Upper lobe of left lung (tissue), 6 donors: ENCODE results near the gene KRTAP4-12. TPM values are rescaled to one million over a fixed set of nuclear protein-coding genes. Genes with fewer than 3 reads are reported as not detected.
"Not testable (repeated sequence)": the region's sequence is repeated elsewhere in the genome, so short reads cannot be mapped to it uniquely, and the experiment has no call there.

ENCODE experiments used
- ATAC-seq, 2 donors: fragments of 200-7000 bp; cut with Tn5 transposase; one replicate each; pipeline ENCODE4 v1.9.1; 2022; ENCODE audit warnings: mild to moderate bottlenecking in 2 of 2, moderate library complexity in 2 of 2; ENCODE audit not compliant: low FRiP score in 2 of 2
- DNase-seq, 2 donors: peaks; one replicate each; pipeline ENCODE4 v3.0.0-alpha.2; 2019 to 2020
- H3K27ac ChIP-seq, 4 donors: fragments of 200-600 bp; sonication (generic); one replicate each; pipeline ENCODE4 v1.5.1; 2016 to 2019
- H3K27me3 ChIP-seq, 4 donors: fragments of 200-600 bp; sonication (generic); one replicate each; pipeline ENCODE4 v1.5.1; 2017 to 2019
- H3K36me3 ChIP-seq, 4 donors: fragments of 200-600 bp; sonication (generic); one replicate each; pipeline ENCODE4 v1.5.1; 2016 to 2019
- H3K4me1 ChIP-seq, 4 donors: fragments of 200-600 bp; sonication (generic); one replicate each; pipeline ENCODE4 v1.5.1; 2018 to 2019
- H3K4me3 ChIP-seq, 4 donors: fragments of 200-600 bp; sonication (generic); one replicate each; pipeline ENCODE4 v1.5.1; 2017 to 2019; ENCODE audit warnings: mild to moderate bottlenecking in 2 of 4, moderate library complexity in 1 of 4
- H3K9me3 ChIP-seq, 4 donors: fragments of 200-600 bp; sonication (generic); one replicate each; pipeline ENCODE4 v1.5.1; 2018 to 2019
- CTCF ChIP-seq, 6 experiments: fragments of 450-650 bp in 4 of 6; fragments of 200-600 bp in 2 of 6; sonication (generic) in 2 of 6; IDR thresholded peaks; one replicate each; pipeline ENCODE4 v1.5.1; 2016 to 2019; ENCODE audit warnings: antibody characterized with exemption in 6 of 6
- EP300 ChIP-seq, 4 donors: sonication (generic); formaldehyde crosslinking; IDR thresholded peaks; one replicate each; pipeline ENCODE4 v1.5.1; 2017; ENCODE audit warnings: antibody characterized with exemption in 4 of 4, control low read depth in 2 of 4
- POLR2A ChIP-seq, 4 donors: fragments of 450-650 bp; IDR thresholded peaks; one replicate each; pipeline ENCODE4 v1.5.1; 2016 to 2017; ENCODE audit warnings: antibody characterized with exemption in 4 of 4, mild to moderate bottlenecking in 2 of 4
- POLR2AphosphoS5 ChIP-seq, 2 donors: sonication (generic); formaldehyde crosslinking; IDR thresholded peaks; one replicate each; pipeline ENCODE4 v1.5.1; 2017; ENCODE audit warnings: antibody characterized with exemption in 2 of 2
- WGBS, 2 donors: methylation state at CpG; one replicate each; pipeline ENCODE4 v1.1.5; 2017 to 2018; 5-methylcytosine and 5-hydroxymethylcytosine counted together
- total RNA-seq, 6 donors: library from RNA; depleted of rRNA in 4 of 6; stranded (reverse); fragments of >200 nt in 4 of 6; gene quantifications; one replicate each; pipeline versions ENCODE4 v1.1.0 to v1.2.1, GENCODE V29; 2016 to 2021
- donor health status: DM: no; HTN: no; CAD: no; lungs with moderate emphysema.
- donor health status: DM: no; HTN: yes; CAD: no; lungs with severe emphysema.

KRTAP4-12 gene
- not detected for total RNA-seq

- not testable (repeated sequence) for H3K27ac ChIP-seq, H3K4me3 ChIP-seq, H3K9me3 ChIP-seq, H3K36me3 ChIP-seq, DNase-seq, ATAC-seq, H3K4me1 ChIP-seq, H3K27me3 ChIP-seq
- WGBS, 2 donors: 78 to 83% methylated on average over 2 to 3 of the region's 3 CpGs
These were observed at the start of gene KRTAP4-12 for GRCh38 chr17:41123991-41124371. KRTAP4-12 (minus strand) TSS chr17:41124182; CDS start chr17:41124122, 60 bp downstream.

GRCh38 chr17:41171886-41172285, 47.9 kb upstream of the KRTAP4-12 start:
- Histone ChIP-seq H3K27me3 (no peaks in the 10 kb centered on the region), H3K4me3 (no peak overlapping the region), H3K27ac (no peak overlapping the region), H3K9me3 (no peaks in the 10 kb centered on the region), H3K36me3 (no peaks in the 10 kb centered on the region), H3K4me1 (no peaks in the 10 kb centered on the region)
- WGBS, 2 donors: 68 to 83% methylated on average over 2 of the region's 2 CpGs
- ATAC-seq (no peak), DNase-seq (no peak)
- TF ChIP-seq POLR2AphosphoS5 (IDR thresholded peaks at IDR 0.05) (no peak), EP300 (IDR thresholded peaks at IDR 0.05) (no peak), CTCF (IDR thresholded peaks at IDR 0.05) (no peak), POLR2A (IDR thresholded peaks at IDR 0.05) (no peak)

GRCh38 chr17:41168121-41168520, 44.1 kb upstream of the KRTAP4-12 start, which contains the start of gene KRTAP4-3:
KRTAP4-3 (minus strand) TSS chr17:41168221; CDS start chr17:41168172, 49 bp downstream.
- WGBS, 2 donors: 68 to 80% methylated on average over 1 of the region's 1 CpG
- H3K4me1 ChIP-seq: no peaks in the 10 kb centered on the region
- no peak within 1 kb of the TSS for H3K27ac ChIP-seq
- no peak for TF ChIP-seq CTCF (IDR thresholded peaks at IDR 0.05)
- TF ChIP-seq EP300 (IDR thresholded peaks at IDR 0.05): no peak
- no peak for TF ChIP-seq POLR2AphosphoS5 (IDR thresholded peaks at IDR 0.05)
- no peak for TF ChIP-seq POLR2A (IDR thresholded peaks at IDR 0.05)
- H3K27me3 ChIP-seq: no peaks in the 10 kb centered on the region
- no peaks in the 10 kb centered on the region for H3K9me3 ChIP-seq
- DNase-seq (no peak), ATAC-seq (no peak)
- no peaks in the 10 kb centered on the region for H3K36me3 ChIP-seq
- no peak within 1 kb of the TSS for H3K4me3 ChIP-seq

- Histone ChIP-seq H3K9me3 (no peaks in the 10 kb centered on the region), H3K27me3 (no peaks in the 10 kb centered on the region), H3K36me3 (no peaks in the 10 kb centered on the region), H3K27ac (no peak overlapping the region), H3K4me3 (no peak overlapping the region), H3K4me1 (no peaks in the 10 kb centered on the region)
- no peak for TF ChIP-seq POLR2A (IDR thresholded peaks at IDR 0.05)
- no peak for TF ChIP-seq POLR2AphosphoS5 (IDR thresholded peaks at IDR 0.05)
- no peak for TF ChIP-seq CTCF (IDR thresholded peaks at IDR 0.05)
- no peak for TF ChIP-seq EP300 (IDR thresholded peaks at IDR 0.05)
- DNase-seq (peak in 1 of 2 donors; percentile 50), ATAC-seq (no peak)
- 81 to 89% methylated on average over 5 to 7 of the region's 7 CpGs for WGBS, 2 donors
These were observed 43.6 kb upstream of the KRTAP4-12 start for GRCh38 chr17:41167561-41167960.

- Histone ChIP-seq H3K27ac (no peak overlapping the region), H3K4me3 (no peak overlapping the region), H3K27me3 (no peaks in the 10 kb centered on the region), H3K36me3 (no peaks in the 10 kb centered on the region), H3K9me3 (no peaks in the 10 kb centered on the region), H3K4me1 (no peaks in the 10 kb centered on the region)
- DNase-seq (no peak), ATAC-seq (no peak)
- TF ChIP-seq POLR2A (IDR thresholded peaks at IDR 0.05): no peak
- no peak for TF ChIP-seq EP300 (IDR thresholded peaks at IDR 0.05)
- no peak for TF ChIP-seq CTCF (IDR thresholded peaks at IDR 0.05)
- no peak for TF ChIP-seq POLR2AphosphoS5 (IDR thresholded peaks at IDR 0.05)
- WGBS, 2 donors: 62 to 73% methylated on average over 7 of the region's 7 CpGs
These were observed 39.8 kb upstream of the KRTAP4-12 start for GRCh38 chr17:41163828-41164227.
